Neural progenitor cell (in vitro differentiated cells): ENCODE measurements around the gene TWF1. TPM values are rescaled to one million over a fixed set of nuclear protein-coding genes. Genes with fewer than 3 reads are reported as not detected.
A peak's percentile ranks its signal among the peaks of the same experiment; 100 is the strongest.

Experiments
- DNase-seq: peaks from one replicate; pipeline ENCODE4 v3.0.0-alpha.2; 2016; ENCODE audit warnings: low spot score
- H2AFZ ChIP-seq: fragments of 200-600 bp; sonication (generic); replicated peaks from 2 replicates; pipeline ENCODE4 v1.6.1; 2016; ENCODE audit warnings: antibody characterized with exemption
- H3F3A ChIP-seq: fragments of 200-600 bp; sonication (generic); 2 replicates; pipeline ENCODE4 v1.6.1; 2016; ENCODE audit warnings: antibody characterized with exemption, low read depth
- H3K27ac ChIP-seq: fragments of 200-600 bp; sonication (generic); 2 replicates; pipeline ENCODE4 v1.5.1; 2016; ENCODE audit warnings: mild to moderate bottlenecking
- H3K27me3 ChIP-seq: fragments of 200-600 bp; sonication (generic); 2 replicates; pipeline ENCODE4 v1.6.1; 2016; ENCODE audit warnings: mild to moderate bottlenecking, moderate library complexity
- H3K36me3 ChIP-seq: fragments of 200-600 bp; sonication (generic); 2 replicates; pipeline ENCODE4 v1.5.1; 2016
- H3K4me1 ChIP-seq: fragments of 200-600 bp; sonication (generic); 2 replicates; pipeline ENCODE4 v1.6.1; 2016; ENCODE audit warnings: mixed run types
- H3K4me2 ChIP-seq: fragments of 200-600 bp; sonication (generic); 2 replicates; pipeline ENCODE4 v1.6.1; 2016
- H3K4me3 ChIP-seq: fragments of 200-600 bp; sonication (generic); 2 replicates; pipeline ENCODE4 v1.5.1; 2016
- H3K79me2 ChIP-seq: fragments of 200-600 bp; sonication (generic); 2 replicates; pipeline ENCODE4 v1.6.1; 2016; ENCODE audit warnings: low read depth
- H3K9ac ChIP-seq: fragments of 200-600 bp; sonication (generic); 2 replicates; pipeline ENCODE4 v1.6.1; 2016
- H3K9me3 ChIP-seq: fragments of 200-600 bp; sonication (generic); 2 replicates; pipeline ENCODE4 v1.5.1; 2016; ENCODE audit warnings: low read depth
- H4K20me1 ChIP-seq: fragments of 200-600 bp; sonication (generic); 2 replicates; pipeline ENCODE4 v1.6.1; 2016; ENCODE audit warnings: low read depth
- H3K27ac Mint-ChIP-seq: 3 replicates; pipeline ENCODE4 v1.8.0; 2021; ENCODE audit warnings: mixed read lengths
- H3K27me3 Mint-ChIP-seq: 2 replicates; pipeline ENCODE4 v1.8.0; 2022; ENCODE audit warnings: low read depth, mild to moderate bottlenecking, inconsistent platforms, moderate library complexity, mixed read lengths; ENCODE audit not compliant: insufficient read depth
- H3K36me3 Mint-ChIP-seq: 3 replicates; pipeline ENCODE4 v1.8.0; 2021; ENCODE audit warnings: mixed read lengths
- H3K4me1 Mint-ChIP-seq: 3 replicates; pipeline ENCODE4 v1.8.0; 2021; ENCODE audit warnings: mixed read lengths
- H3K4me3 Mint-ChIP-seq: 3 replicates; pipeline ENCODE4 v1.8.0; 2021; ENCODE audit warnings: mild to moderate bottlenecking, moderate library complexity, mixed read lengths
- H3K9me3 Mint-ChIP-seq: 3 replicates; pipeline ENCODE4 v1.8.0; 2020; ENCODE audit warnings: mixed read lengths
- CTCF ChIP-seq: fragments of 200-600 bp; sonication (generic); IDR thresholded peaks from 2 replicates; pipeline ENCODE4 v1.5.1; 2017; ENCODE audit warnings: antibody characterized with exemption, mild to moderate bottlenecking
- EZH2 ChIP-seq: fragments of 200-600 bp; sonication (generic); IDR thresholded peaks from 2 replicates; pipeline ENCODE4 v1.6.1; 2017; ENCODE audit warnings: antibody characterized with exemption, mild to moderate bottlenecking, moderate library complexity
- EZH2phosphoT487 ChIP-seq: fragments of 200-600 bp; sonication (generic); IDR thresholded peaks from 2 replicates; pipeline ENCODE4 v1.6.1; 2017; ENCODE audit warnings: antibody characterized with exemption
- total RNA-seq: library from RNA; depleted of rRNA; stranded (reverse); fragments of >200 nt; gene quantifications from 2 replicates; pipeline ENCODE4 v1.2.3, GENCODE V29; 2015; ENCODE audit warnings: low replicate concordance

The TWF1 gene
- total RNA-seq, 1 donor from 2014 or later, result 69.2 TPM

- H3K4me3 Mint-ChIP-seq, result no peak overlapping the region
- Histone ChIP-seq H3K79me2 (peaks cover 14% of the 10 kb centered on the region), H4K20me1 (no peaks in the 10 kb centered on the region), H3K27ac (no peak overlapping the region), H3K9ac (no peak overlapping the region), H3F3A (peaks cover 13% of the 10 kb centered on the region), H3K4me1 (peaks cover 18% of the 10 kb centered on the region), H2AFZ (no peak overlapping the region), H3K4me2 (no peak overlapping the region), H3K36me3 (no peaks in the 10 kb centered on the region), H3K27me3 (no peaks in the 10 kb centered on the region), H3K9me3 (no peaks in the 10 kb centered on the region), H3K4me3 (no peak overlapping the region)
- no peak for TF ChIP-seq EZH2phosphoT487
- TF ChIP-seq EZH2, result no peak
- no peak for TF ChIP-seq CTCF
- no peaks in the 10 kb centered on the region for H3K36me3 Mint-ChIP-seq
- DNase-seq, result no peak
- H3K27ac Mint-ChIP-seq, result no peak overlapping the region
- H3K9me3 Mint-ChIP-seq, result peaks cover 4% of the 10 kb centered on the region
- H3K27me3 Mint-ChIP-seq, result peaks cover 2% of the 10 kb centered on the region
- peaks cover 3% of the 10 kb centered on the region for H3K4me1 Mint-ChIP-seq
Measured at GRCh38 chr12:43761500-43761899, 44.6 kb downstream of the TWF1 start.

- Histone ChIP-seq H3K4me3 (no peak overlapping the region), H3K9ac (no peak overlapping the region), H3K9me3 (no peaks in the 10 kb centered on the region), H3K27me3 (no peaks in the 10 kb centered on the region), H2AFZ (no peak overlapping the region), H3K27ac (no peak overlapping the region), H3K4me2 (peak overlapping the region; percentile 82), H3K79me2 (peaks cover 22% of the 10 kb centered on the region), H4K20me1 (no peaks in the 10 kb centered on the region), H3F3A (peaks cover 13% of the 10 kb centered on the region), H3K4me1 (peaks cover 18% of the 10 kb centered on the region), H3K36me3 (no peaks in the 10 kb centered on the region)
- Mint-ChIP-seq H3K27ac (no peak overlapping the region), H3K4me1 (peaks cover 3% of the 10 kb centered on the region), H3K4me3 (no peak overlapping the region), H3K36me3 (no peaks in the 10 kb centered on the region), H3K27me3 (peaks cover 2% of the 10 kb centered on the region), H3K9me3 (peaks cover 4% of the 10 kb centered on the region)
- no peak for DNase-seq
- TF ChIP-seq CTCF (no peak), EZH2 (no peak), EZH2phosphoT487 (no peak)
Measured at GRCh38 chr12:43760396-43760795, 45.7 kb downstream of the TWF1 start.

GRCh38 chr12:43758728-43759563, 47.2 kb downstream of the TWF1 start, which contains the start of the genes IRAK4 and PUS7L:
Gene IRAK4 (plus strand): TSS chr12:43758951. CDS start chr12:43768112, 9,161 bp downstream.
Gene PUS7L (minus strand): TSS chr12:43758790. CDS start chr12:43755245, 3,545 bp downstream.
- Histone ChIP-seq H3K4me3 (peak within 1 kb of the TSS; percentile 69), H3K4me1 (peaks cover 18% of the 10 kb centered on the region), H3K27me3 (no peaks in the 10 kb centered on the region), H3K36me3 (peaks cover 10% of the 10 kb centered on the region), H3K9me3 (no peaks in the 10 kb centered on the region), H3K4me2 (peak within 1 kb of the TSS; percentile 82), H4K20me1 (no peaks in the 10 kb centered on the region), H3K79me2 (peaks cover 22% of the 10 kb centered on the region), H3F3A (peaks cover 13% of the 10 kb centered on the region), H3K9ac (peak within 1 kb of the TSS; percentile 35), H3K27ac (peak within 1 kb of the TSS; percentile 62), H2AFZ (peak within 1 kb of the TSS; percentile 91)
- H3K4me3 Mint-ChIP-seq, result peak within 1 kb of the TSS; percentile 79
- peaks cover 2% of the 10 kb centered on the region for H3K27me3 Mint-ChIP-seq
- H3K36me3 Mint-ChIP-seq, result no peaks in the 10 kb centered on the region
- H3K4me1 Mint-ChIP-seq, result peaks cover 3% of the 10 kb centered on the region
- DNase-seq, result peak; percentile 98
- no peak within 1 kb of the TSS for H3K27ac Mint-ChIP-seq
- TF ChIP-seq EZH2phosphoT487 (no peak), CTCF (peak; percentile 56)
- H3K9me3 Mint-ChIP-seq, result peaks cover 4% of the 10 kb centered on the region
